HL-60 (cell line): ENCODE results near the gene ARL11.

Source experiments
- GABPA ChIP-seq: IDR thresholded peaks from 2 replicates; pipeline ENCODE4 v1.6.1; 2012; ENCODE audit warnings: low read depth
- POLR2AphosphoS5 ChIP-seq: IDR thresholded peaks from 2 replicates; pipeline ENCODE4 v1.6.1; 2012; ENCODE audit warnings: low read depth
- SPI1 ChIP-seq: IDR thresholded peaks from 2 replicates; pipeline ENCODE4 v1.6.1; 2012; ENCODE audit warnings: low read depth, mild to moderate bottlenecking, borderline replicate concordance
- TF ChIP-seq, protein P1 (sequence below): IDR thresholded peaks from one replicate; pipeline ENCODE4 v1.5.1; 2011; ENCODE audit warnings: low read length, control low read depth, inconsistent platforms; ENCODE audit not compliant: insufficient read depth
- TF ChIP-seq, protein P2 (sequence below): IDR thresholded peaks from 2 replicates; pipeline ENCODE4 v1.6.1; 2012; ENCODE audit warnings: low read depth; ENCODE audit not compliant: insufficient replicate concordance

DNA sequence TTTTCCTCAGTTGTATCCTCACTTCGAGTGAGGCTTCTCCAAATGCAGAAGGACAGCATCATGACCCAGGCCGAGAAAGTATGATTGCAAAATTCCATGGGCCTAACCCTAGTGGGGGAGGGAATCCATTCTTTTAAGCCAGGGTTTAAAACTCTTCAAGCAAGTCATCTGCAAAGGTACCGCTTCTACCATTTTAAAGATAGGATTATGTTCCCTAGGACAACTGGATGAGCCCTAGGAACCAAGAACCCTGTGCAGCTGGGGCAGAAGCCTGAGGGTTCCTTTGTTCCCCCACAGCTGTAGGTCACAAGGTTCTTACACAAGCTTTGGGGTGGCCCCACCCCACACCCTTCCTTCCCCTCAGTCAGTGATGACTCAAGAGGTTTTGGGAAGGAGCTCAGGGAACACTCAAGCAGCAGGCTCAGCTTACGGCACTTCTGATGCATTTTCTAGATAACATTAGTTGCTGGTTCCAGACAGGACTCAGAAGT lies 13.5 kb downstream of the ARL11 start:
- TF ChIP-seq, protein P1, sequence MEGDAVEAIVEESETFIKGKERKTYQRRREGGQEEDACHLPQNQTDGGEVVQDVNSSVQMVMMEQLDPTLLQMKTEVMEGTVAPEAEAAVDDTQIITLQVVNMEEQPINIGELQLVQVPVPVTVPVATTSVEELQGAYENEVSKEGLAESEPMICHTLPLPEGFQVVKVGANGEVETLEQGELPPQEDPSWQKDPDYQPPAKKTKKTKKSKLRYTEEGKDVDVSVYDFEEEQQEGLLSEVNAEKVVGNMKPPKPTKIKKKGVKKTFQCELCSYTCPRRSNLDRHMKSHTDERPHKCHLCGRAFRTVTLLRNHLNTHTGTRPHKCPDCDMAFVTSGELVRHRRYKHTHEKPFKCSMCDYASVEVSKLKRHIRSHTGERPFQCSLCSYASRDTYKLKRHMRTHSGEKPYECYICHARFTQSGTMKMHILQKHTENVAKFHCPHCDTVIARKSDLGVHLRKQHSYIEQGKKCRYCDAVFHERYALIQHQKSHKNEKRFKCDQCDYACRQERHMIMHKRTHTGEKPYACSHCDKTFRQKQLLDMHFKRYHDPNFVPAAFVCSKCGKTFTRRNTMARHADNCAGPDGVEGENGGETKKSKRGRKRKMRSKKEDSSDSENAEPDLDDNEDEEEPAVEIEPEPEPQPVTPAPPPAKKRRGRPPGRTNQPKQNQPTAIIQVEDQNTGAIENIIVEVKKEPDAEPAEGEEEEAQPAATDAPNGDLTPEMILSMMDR, result no peak
- TF ChIP-seq, protein P2, sequence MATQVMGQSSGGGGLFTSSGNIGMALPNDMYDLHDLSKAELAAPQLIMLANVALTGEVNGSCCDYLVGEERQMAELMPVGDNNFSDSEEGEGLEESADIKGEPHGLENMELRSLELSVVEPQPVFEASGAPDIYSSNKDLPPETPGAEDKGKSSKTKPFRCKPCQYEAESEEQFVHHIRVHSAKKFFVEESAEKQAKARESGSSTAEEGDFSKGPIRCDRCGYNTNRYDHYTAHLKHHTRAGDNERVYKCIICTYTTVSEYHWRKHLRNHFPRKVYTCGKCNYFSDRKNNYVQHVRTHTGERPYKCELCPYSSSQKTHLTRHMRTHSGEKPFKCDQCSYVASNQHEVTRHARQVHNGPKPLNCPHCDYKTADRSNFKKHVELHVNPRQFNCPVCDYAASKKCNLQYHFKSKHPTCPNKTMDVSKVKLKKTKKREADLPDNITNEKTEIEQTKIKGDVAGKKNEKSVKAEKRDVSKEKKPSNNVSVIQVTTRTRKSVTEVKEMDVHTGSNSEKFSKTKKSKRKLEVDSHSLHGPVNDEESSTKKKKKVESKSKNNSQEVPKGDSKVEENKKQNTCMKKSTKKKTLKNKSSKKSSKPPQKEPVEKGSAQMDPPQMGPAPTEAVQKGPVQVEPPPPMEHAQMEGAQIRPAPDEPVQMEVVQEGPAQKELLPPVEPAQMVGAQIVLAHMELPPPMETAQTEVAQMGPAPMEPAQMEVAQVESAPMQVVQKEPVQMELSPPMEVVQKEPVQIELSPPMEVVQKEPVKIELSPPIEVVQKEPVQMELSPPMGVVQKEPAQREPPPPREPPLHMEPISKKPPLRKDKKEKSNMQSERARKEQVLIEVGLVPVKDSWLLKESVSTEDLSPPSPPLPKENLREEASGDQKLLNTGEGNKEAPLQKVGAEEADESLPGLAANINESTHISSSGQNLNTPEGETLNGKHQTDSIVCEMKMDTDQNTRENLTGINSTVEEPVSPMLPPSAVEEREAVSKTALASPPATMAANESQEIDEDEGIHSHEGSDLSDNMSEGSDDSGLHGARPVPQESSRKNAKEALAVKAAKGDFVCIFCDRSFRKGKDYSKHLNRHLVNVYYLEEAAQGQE, result no peak
- TF ChIP-seq POLR2AphosphoS5, result peak; percentile 68; the same call in 1 of the 2 replicates
- no peak for TF ChIP-seq GABPA
- peak; percentile 1; the same call in 1 of the 2 replicates for TF ChIP-seq SPI1
